HepG2 (cell line): ENCODE results near the gene XRCC5. TPM values are rescaled to one million over a fixed set of nuclear protein-coding genes. Genes with fewer than 3 reads are reported as not detected.

Experiments used
- ATAC-seq: fragments of 200-7000 bp; cut with Tn5 transposase; 3 replicates; pipeline ENCODE4 v1.9.1; 2020; ENCODE audit warnings: mild to moderate bottlenecking, moderate library complexity
- BruUV-seq: library from RNA; stranded (reverse); fragments of 400-500 nt; replicated peaks from 2 replicates; lab custom pipeline; 2021; lab: Mats Ljungman, UMichigan
- CTCF ChIA-PET: fragments of 300-600 bp; formaldehyde crosslinking; extraction: SDS; loops from one replicate; lab custom pipeline; 2021; ENCODE audit warnings: low total read pairs, inconsistent platforms, low intra/inter-chr PET ratio; lab: Yijun Ruan, JAX
- POLR2A ChIA-PET: fragments of 350-600 bp; sonication (Branson Sonifier 250); formaldehyde crosslinking; loops from one replicate; lab custom pipeline; 2020; ENCODE audit warnings: antibody characterized with exemption, inconsistent platforms; lab: Yijun Ruan, JAX
- DNase-seq: peaks from one replicate; pipeline ENCODE4 v3.0.0-alpha.2; 2015; ENCODE audit warnings: low spot score
- FAIRE-seq: peaks from 3 replicates; lab custom pipeline; 2011; peaks lifted over from hg19 to GRCh38; lab: Jason Lieb, UNC
- H2AFZ ChIP-seq: one replicate; pipeline ENCODE4 v1.6.1; 2011; ENCODE audit warnings: low read length, inconsistent platforms
- H3K27ac ChIP-seq: fragments of 300-600 bp; 3 replicates; pipeline ENCODE4 v1.8.0; 2011; ENCODE audit warnings: mixed run types, mild to moderate bottlenecking, mixed read lengths, low read length, inconsistent platforms; ENCODE audit not compliant: insufficient read depth; ENCODE audit errors: extremely low read length
- H3K27me3 ChIP-seq, 2 experiments: fragments of 200-600 bp in 1 of 2; 2 replicates in 1 of 2; 3 replicates in 1 of 2; pipeline versions ENCODE4 v1.6.0 to v1.8.0; 2011; ENCODE audit warnings: low read length in 2 of 2, mild to moderate bottlenecking in 2 of 2, moderate library complexity in 2 of 2, inconsistent platforms in 1 of 2; ENCODE audit not compliant: insufficient read depth in 2 of 2, control insufficient read depth in 1 of 2
- H3K36me3 ChIP-seq, 2 experiments: fragments of 200-600 bp in 1 of 2; replicated peaks in 1 of 2; 2 replicates in 1 of 2; 3 replicates in 1 of 2; pipeline versions ENCODE4 v1.5.1 to v1.8.0; 2011; ENCODE audit warnings: low read length in 2 of 2, inconsistent platforms in 1 of 2; ENCODE audit not compliant: insufficient read depth in 2 of 2, control insufficient read depth in 1 of 2
- H3K4me1 ChIP-seq: 2 replicates; pipeline ENCODE4 v1.5.1; 2012; ENCODE audit warnings: low read length, inconsistent platforms; ENCODE audit not compliant: insufficient read depth
- H3K4me2 ChIP-seq: 2 replicates; pipeline ENCODE4 v1.6.0; 2011; ENCODE audit warnings: low read depth, low read length, inconsistent platforms
- H3K4me3 ChIP-seq, 3 experiments: fragments of 200-600 bp in 1 of 3; sonication (generic), shearing (Covaris generic) in 1 of 3; replicated peaks in 1 of 3; 2 replicates each; pipeline ENCODE4 v1.5.1; 2011 to 2016; ENCODE audit warnings: low read length in 3 of 3, inconsistent platforms in 2 of 3, low read depth in 2 of 3, mild to moderate bottlenecking in 2 of 3, control low read depth in 1 of 3, mixed read lengths in 1 of 3; ENCODE audit not compliant: insufficient read depth in 1 of 3
- H3K79me2 ChIP-seq: one replicate; pipeline ENCODE4 v1.6.1; 2011; ENCODE audit warnings: low read length, inconsistent platforms; ENCODE audit not compliant: insufficient read depth
- H3K9ac ChIP-seq: 2 replicates; pipeline ENCODE4 v1.6.0; 2011; ENCODE audit warnings: mild to moderate bottlenecking, low read depth, low read length, inconsistent platforms; ENCODE audit not compliant: insufficient read depth
- H3K9me3 ChIP-seq: 2 replicates; pipeline ENCODE4 v1.5.1; 2012; ENCODE audit warnings: mild to moderate bottlenecking, low read length
- H4K20me1 ChIP-seq: 2 replicates; pipeline ENCODE4 v1.6.0; 2011; ENCODE audit warnings: inconsistent platforms, mild to moderate bottlenecking, low read length, moderate library complexity; ENCODE audit not compliant: insufficient read depth
- SRSF9 ChIP-seq: fragments of 200-400 bp; formaldehyde crosslinking; IDR thresholded peaks from 2 replicates; pipeline ENCODE4 v1.6.1; 2018; ENCODE audit warnings: borderline replicate concordance, mild to moderate bottlenecking, low read depth, low read length; ENCODE audit not compliant: insufficient read depth, poor library complexity, severe bottlenecking
- ZNF121 ChIP-seq: sonication (generic); formaldehyde crosslinking; IDR thresholded peaks from 2 replicates; pipeline ENCODE4 v1.5.0; 2020; ENCODE audit warnings: mild to moderate bottlenecking, missing genetic modification reagents
- ZNF263 ChIP-seq: sonication (generic); formaldehyde crosslinking; IDR thresholded peaks from 2 replicates; pipeline ENCODE4 v1.4.0; 2020; ENCODE audit warnings: missing genetic modification reagents
- WGBS: methylation state at CpG from one replicate; pipeline ENCODE4 v1.1.6; 2017; ENCODE audit warnings: low lambda C conversion rate; 5-methylcytosine and 5-hydroxymethylcytosine counted together
- in situ Hi-C: cut with HindIII; loops from 2 replicates; pipeline ENCODE4 v1.10.0; 2017; ENCODE audit warnings: low pct_unique_long_range_greater_than_20kb; ENCODE audit not compliant: extremely low pct_ligation_motif_present
- intact Hi-C: fragments of 100-400 bp; cut with micrococcal nuclease; formaldehyde crosslinking; loops from one replicate; pipeline ENCODE4 v1.10.0; 2022; ENCODE audit not compliant: unreplicated experiment
- polyA plus RNA-seq, 8 experiments: library from polyadenylated mRNA; depleted of rRNA in 3 of 8; stranded (reverse) in 7 of 8; unstranded in 1 of 8; fragments of >200 nt; fragmentation: Illumina TruSeq in 4 of 8; extraction: Trizol in 4 of 8; gene quantifications; 2 replicates each; pipeline versions ENCODE4 v1.2.1 to v1.2.3, GENCODE V29; 2011 to 2016; ENCODE audit warnings: low read depth in 4 of 8, missing spikeins in 1 of 8, mixed read lengths in 1 of 8; ENCODE audit not compliant: insufficient read depth in 1 of 8
- total RNA-seq, 5 experiments: library from RNA; depleted of rRNA; stranded (reverse); fragments of >200 nt; fragmentation: Illumina TruSeq; extraction: Trizol; gene quantifications; 2 replicates each; pipeline ENCODE4 v1.2.3, GENCODE V29; 2016; ENCODE audit warnings: low read depth in 1 of 5
- TF ChIP-seq, protein P1 (sequence below): sonication (generic); formaldehyde crosslinking; IDR thresholded peaks from 2 replicates; pipeline ENCODE4 v1.4.0; 2020; ENCODE audit warnings: mild to moderate bottlenecking, missing genetic modification reagents
- TF ChIP-seq, protein P2 (sequence below): sonication (generic); formaldehyde crosslinking; IDR thresholded peaks from 2 replicates; pipeline ENCODE4 v1.5.0; 2020; ENCODE audit warnings: mild to moderate bottlenecking, missing genetic modification reagents, moderate library complexity

The XRCC5 gene
- total and polyA plus RNA-seq, 2 of the 13 experiments (the other 11 are each of a cell fraction or from before 2014, with no cell fraction given) = 264 to 454 TPM

DNA sequence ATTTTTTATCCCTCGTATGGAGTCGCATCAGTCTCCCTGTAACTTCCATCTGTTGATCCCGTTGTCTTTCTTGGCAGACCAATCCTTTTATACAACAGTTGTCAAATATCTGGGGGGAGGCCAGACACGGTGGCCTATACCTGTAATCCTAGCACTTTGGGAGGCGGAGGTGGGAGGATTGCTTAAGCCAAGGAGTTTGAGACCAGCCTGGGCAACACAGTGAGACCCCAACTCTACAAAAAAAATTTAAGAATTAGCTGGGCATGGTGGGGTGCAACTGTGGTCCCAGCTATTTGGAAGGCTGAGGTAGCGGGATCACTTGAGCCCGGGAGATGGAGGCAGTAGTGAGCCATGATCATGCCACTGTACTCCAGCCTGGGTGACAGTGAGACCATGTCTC lies 2.0 kb downstream of the XRCC5 start:
- Histone ChIP-seq H4K20me1 (no peaks in the 10 kb centered on the region), H2AFZ (no peak overlapping the region), H3K36me3 (peaks cover 7 to 40% of the 10 kb centered on the region in 2 experiments), H3K79me2 (peaks cover 50% of the 10 kb centered on the region), H3K27ac (no peak overlapping the region), H3K9me3 (no peaks in the 10 kb centered on the region), H3K9ac (peak overlapping the region; percentile 93; the same call in 1 of the 2 replicates), H3K4me1 (peaks cover 74% of the 10 kb centered on the region), H3K27me3 (no peaks in the 10 kb centered on the region; a peak in 1 of 5 replicates), H3K4me3 (peak overlapping the region in 1 of 3 experiments; percentile 100; a peak in 3 of 6 replicates), H3K4me2 (peak overlapping the region; percentile 72)
- CTCF ChIA-PET = no interaction called here
- TF ChIP-seq SRSF9 (no peak), ZNF263 (CRISPR knock-in tag) (no peak), ZNF121 (CRISPR knock-in tag) (peak; percentile 86)
- TF ChIP-seq, protein P1, sequence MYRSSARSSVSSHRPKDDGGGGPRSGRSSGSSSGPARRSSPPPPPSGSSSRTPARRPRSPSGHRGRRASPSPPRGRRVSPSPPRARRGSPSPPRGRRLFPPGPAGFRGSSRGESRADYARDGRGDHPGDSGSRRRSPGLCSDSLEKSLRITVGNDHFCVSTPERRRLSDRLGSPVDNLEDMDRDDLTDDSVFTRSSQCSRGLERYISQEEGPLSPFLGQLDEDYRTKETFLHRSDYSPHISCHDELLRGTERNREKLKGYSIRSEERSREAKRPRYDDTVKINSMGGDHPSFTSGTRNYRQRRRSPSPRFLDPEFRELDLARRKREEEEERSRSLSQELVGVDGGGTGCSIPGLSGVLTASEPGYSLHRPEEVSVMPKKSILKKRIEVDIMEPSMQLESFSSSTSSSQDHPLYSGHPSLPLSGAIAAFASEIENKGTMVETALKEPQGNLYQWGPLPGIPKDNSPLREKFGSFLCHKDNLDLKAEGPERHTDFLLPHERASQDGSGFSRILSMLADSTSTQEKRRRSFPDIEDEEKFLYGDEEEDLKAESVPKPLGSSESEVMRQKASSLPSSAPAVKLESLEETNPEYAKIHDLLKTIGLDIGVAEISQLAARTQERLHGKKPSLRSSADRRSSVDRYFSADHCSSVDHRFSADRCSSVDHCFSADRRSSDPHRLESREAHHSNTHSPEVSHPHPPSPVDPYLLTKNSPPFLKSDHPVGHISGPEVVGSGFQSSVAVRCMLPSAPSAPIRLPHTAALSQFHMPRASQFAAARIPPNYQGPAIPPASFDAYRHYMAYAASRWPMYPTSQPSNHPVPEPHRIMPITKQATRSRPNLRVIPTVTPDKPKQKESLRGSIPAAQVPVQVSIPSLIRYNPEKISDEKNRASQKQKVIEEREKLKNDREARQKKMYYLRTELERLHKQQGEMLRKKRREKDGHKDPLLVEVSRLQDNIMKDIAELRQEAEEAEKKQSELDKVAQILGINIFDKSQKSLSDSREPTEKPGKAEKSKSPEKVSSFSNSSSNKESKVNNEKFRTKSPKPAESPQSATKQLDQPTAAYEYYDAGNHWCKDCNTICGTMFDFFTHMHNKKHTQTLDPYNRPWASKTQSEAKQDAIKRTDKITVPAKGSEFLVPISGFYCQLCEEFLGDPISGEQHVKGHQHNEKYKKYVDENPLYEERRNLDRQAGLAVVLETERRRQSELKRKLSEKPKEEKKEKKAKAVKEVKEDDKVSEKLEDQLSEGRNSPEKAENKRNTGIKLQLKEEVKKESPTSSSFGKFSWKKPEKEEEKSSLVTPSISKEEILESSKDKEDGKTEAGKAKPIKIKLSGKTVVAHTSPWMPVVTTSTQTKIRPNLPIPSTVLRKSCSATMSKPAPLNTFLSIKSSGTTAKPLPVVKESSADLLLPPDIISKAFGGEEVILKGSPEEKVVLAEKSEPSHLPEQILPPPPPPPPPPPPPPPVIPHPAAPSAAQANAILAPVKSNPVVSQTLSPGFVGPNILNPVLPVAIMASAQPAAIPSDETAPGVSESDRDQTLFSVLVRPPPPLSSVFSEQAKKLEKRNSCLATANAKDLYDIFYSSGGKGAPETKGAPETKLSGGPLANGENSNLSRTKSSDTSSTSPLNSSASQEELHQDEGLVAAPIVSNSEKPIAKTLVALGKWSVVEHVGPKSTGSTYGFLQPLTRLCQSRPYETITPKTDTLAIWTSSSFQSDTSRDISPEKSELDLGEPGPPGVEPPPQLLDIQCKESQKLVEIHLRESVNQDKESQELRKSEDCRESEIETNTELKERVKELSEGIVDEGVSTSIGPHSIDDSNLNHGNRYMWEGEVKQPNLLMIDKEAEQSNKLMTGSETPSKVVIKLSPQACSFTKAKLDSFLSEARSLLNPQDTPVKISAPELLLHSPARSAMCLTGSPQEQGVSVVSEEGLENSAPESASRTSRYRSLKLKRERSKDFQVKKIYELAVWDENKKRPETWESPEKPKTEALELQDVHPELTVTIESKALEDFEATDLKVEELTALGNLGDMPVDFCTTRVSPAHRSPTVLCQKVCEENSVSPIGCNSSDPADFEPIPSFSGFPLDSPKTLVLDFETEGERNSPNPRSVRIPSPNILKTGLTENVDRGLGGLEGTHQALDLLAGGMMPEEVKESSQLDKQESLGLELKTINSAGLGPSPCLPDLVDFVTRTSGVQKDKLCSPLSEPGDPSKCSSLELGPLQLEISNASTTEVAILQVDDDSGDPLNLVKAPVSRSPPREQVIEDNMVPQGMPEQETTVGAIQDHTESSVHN (CRISPR knock-in tag) = no peak
- TF ChIP-seq, protein P2, sequence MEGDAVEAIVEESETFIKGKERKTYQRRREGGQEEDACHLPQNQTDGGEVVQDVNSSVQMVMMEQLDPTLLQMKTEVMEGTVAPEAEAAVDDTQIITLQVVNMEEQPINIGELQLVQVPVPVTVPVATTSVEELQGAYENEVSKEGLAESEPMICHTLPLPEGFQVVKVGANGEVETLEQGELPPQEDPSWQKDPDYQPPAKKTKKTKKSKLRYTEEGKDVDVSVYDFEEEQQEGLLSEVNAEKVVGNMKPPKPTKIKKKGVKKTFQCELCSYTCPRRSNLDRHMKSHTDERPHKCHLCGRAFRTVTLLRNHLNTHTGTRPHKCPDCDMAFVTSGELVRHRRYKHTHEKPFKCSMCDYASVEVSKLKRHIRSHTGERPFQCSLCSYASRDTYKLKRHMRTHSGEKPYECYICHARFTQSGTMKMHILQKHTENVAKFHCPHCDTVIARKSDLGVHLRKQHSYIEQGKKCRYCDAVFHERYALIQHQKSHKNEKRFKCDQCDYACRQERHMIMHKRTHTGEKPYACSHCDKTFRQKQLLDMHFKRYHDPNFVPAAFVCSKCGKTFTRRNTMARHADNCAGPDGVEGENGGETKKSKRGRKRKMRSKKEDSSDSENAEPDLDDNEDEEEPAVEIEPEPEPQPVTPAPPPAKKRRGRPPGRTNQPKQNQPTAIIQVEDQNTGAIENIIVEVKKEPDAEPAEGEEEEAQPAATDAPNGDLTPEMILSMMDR (CRISPR knock-in tag) = 0 out of 2 replicates have a peak, but pooled peaks have one; percentile 16
- FAIRE-seq (no peak), DNase-seq (no peak), ATAC-seq (no peak)
- intact Hi-C loops (loop anchor here (2.0 to 5.0 kb wide), 3 partner anchors 30 to 391 kb away; no protein-coding TSS in a partner anchor), in situ Hi-C loops (no loop called here)
- WGBS = 90% methylated on average over 7 of the region's 7 CpGs
- POLR2A ChIA-PET = interaction anchor here (1.1 to 6.9 kb wide), 2 partner anchors 9 to 29 kb away, joined by 3 to 131 read pairs; partner anchors contain the start of genes PECR and TMEM169
- BruUV-seq = no TSS peak
